NCI-H2227 (cell line): ENCODE measurements around the gene PRKG2.
A peak's percentile ranks its signal among the peaks of the same experiment; 100 is the strongest.

Experiments used
- DNase-seq: peaks from one replicate; lab custom pipeline; 2025; ENCODE audit not compliant: unreplicated experiment; lab: John Stamatoyannopoulos, UW

The PRKG2 gene

GRCh38 chr4:81164126-81164525 lies 50.9 kb downstream of the PRKG2 start:
- DNase-seq = no peak

GRCh38 chr4:81162752-81163458 lies 52.1 kb downstream of the PRKG2 start:
- no peak for DNase-seq

GRCh38 chr4:81153714-81154323 lies 61.2 kb downstream of the PRKG2 start:
- DNase-seq = peak; percentile 31

GRCh38 chr4:81152839-81153713 lies 61.9 kb downstream of the PRKG2 start:
- no peak for DNase-seq

GRCh38 chr4:81149976-81150375 lies 65.0 kb downstream of the PRKG2 start:
- DNase-seq = no peak

GRCh38 chr4:81148576-81148975 lies 66.4 kb downstream of the PRKG2 start:
- no peak for DNase-seq

GRCh38 chr4:81146466-81146865 lies 68.6 kb downstream of the PRKG2 start:
- no peak for DNase-seq

GRCh38 chr4:81143183-81143582 lies 71.8 kb downstream of the PRKG2 start:
- DNase-seq = no peak

GRCh38 chr4:81142744-81143143 lies 72.3 kb downstream of the PRKG2 start:
- no peak for DNase-seq

GRCh38 chr4:81137894-81138293 lies 77.1 kb downstream of the PRKG2 start:
- no peak for DNase-seq

GRCh38 chr4:81137446-81137845 lies 77.6 kb downstream of the PRKG2 start:
- no peak for DNase-seq

GRCh38 chr4:81136161-81136905 lies 78.7 kb downstream of the PRKG2 start:
- DNase-seq = no peak

- no peak for DNase-seq
Observed at GRCh38 chr4:81135501-81135900, 79.5 kb downstream of the PRKG2 start.

GRCh38 chr4:81131563-81131962 lies 83.5 kb downstream of the PRKG2 start:
- DNase-seq = no peak

GRCh38 chr4:81131066-81131465 lies 84.0 kb downstream of the PRKG2 start:
- no peak for DNase-seq

GRCh38 chr4:81130569-81130968 lies 84.5 kb downstream of the PRKG2 start:
- no peak for DNase-seq

- DNase-seq = no peak
Observed at GRCh38 chr4:81120055-81120454, 95.0 kb downstream of the PRKG2 start.

- no peak for DNase-seq
Observed at GRCh38 chr4:81118086-81118485, 96.9 kb downstream of the PRKG2 start.

- DNase-seq = no peak
Observed at GRCh38 chr4:81116566-81116965, 98.5 kb downstream of the PRKG2 start.

GRCh38 chr4:81113024-81113423 lies 102.0 kb downstream of the PRKG2 start:
- no peak for DNase-seq

GRCh38 chr4:81109356-81109755 lies 105.7 kb downstream of the PRKG2 start:
- DNase-seq = no peak
